Esophagus (tissue), 2 donors: ENCODE results near the gene GPC3. TPM values are rescaled to one million over a fixed set of nuclear protein-coding genes. Genes with fewer than 3 reads are reported as not detected.

Experiments used
- H3K27ac ChIP-seq, 2 donors: one replicate each; pipeline ENCODE4 v1.5.1; 2013; ENCODE audit warnings: low read depth in 2 of 2, mild to moderate bottlenecking in 2 of 2, inconsistent platforms in 1 of 2, low read length in 1 of 2, moderate library complexity in 1 of 2
- H3K27me3 ChIP-seq, 2 donors: one replicate each; pipeline ENCODE4 v1.6.1; 2013; ENCODE audit warnings: low read length in 2 of 2, control low read depth in 1 of 2, mild to moderate bottlenecking in 1 of 2; ENCODE audit not compliant: insufficient read depth in 2 of 2, control insufficient read depth in 1 of 2
- H3K36me3 ChIP-seq, 2 donors: one replicate each; pipeline ENCODE4 v1.6.1; 2013; ENCODE audit warnings: low read length in 1 of 2; ENCODE audit not compliant: control insufficient read depth in 2 of 2, insufficient read depth in 2 of 2
- H3K4me1 ChIP-seq, 2 donors: one replicate each; pipeline ENCODE4 v1.6.1; 2013; ENCODE audit warnings: low read length in 1 of 2; ENCODE audit not compliant: control insufficient read depth in 2 of 2, insufficient read depth in 2 of 2
- H3K4me3 ChIP-seq, 2 donors: one replicate each; pipeline ENCODE4 v1.5.1; 2013; ENCODE audit warnings: low read length in 2 of 2, mild to moderate bottlenecking in 2 of 2, low read depth in 1 of 2, moderate library complexity in 1 of 2
- H3K9me3 ChIP-seq, 2 donors: one replicate each; pipeline ENCODE4 v1.6.1; 2013; ENCODE audit warnings: mild to moderate bottlenecking in 2 of 2, low read depth in 1 of 2, low read length in 1 of 2, moderate library complexity in 1 of 2; ENCODE audit not compliant: control insufficient read depth in 2 of 2, insufficient read depth in 1 of 2
- WGBS, 2 donors: extraction: QIAGEN DNeasy Blood & Tissue Kit; methylation state at CpG; one replicate each; pipeline ENCODE4 v1.1.7; 2013; 5-methylcytosine and 5-hydroxymethylcytosine counted together
- polyA plus RNA-seq, 2 donors: library from polyadenylated mRNA; stranded (reverse); fragments of 200-250 nt; gene quantifications; one replicate each; pipeline ENCODE4 v1.2.3, GENCODE V29; 2013
- donor health status: healthy with polysubstance abuse.
- donor health status: Bipolar disorder and iron deficiency.

Gene GPC3
- polyA plus RNA-seq, 2 donors, result 0.10 to 0.39 TPM

DNA sequence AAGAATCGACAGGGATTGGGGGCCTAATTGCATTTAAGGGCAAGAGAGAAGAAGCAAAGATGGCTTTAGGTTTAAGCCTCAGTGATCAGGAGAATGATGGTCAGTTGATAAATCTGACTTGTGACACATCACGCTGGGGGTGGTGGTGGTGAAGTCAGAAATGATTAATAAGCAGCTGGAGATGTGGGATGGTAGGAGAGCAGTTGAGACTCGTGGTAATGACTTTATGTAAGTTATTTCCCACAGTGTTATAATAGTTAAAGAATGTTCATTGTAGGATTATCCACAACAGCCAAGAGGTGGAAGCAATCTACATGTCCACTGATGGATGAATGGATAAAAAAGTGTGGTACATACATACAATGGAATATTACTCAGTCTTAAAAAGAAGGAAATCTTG lies 391.2 kb downstream of the GPC3 start:
- no peak overlapping the region for H3K4me3 ChIP-seq
- peaks cover 0 to 2% of the 10 kb centered on the region in 2 donors for H3K27me3 ChIP-seq
- no peaks in the 10 kb centered on the region for H3K4me1 ChIP-seq
- no peaks in the 10 kb centered on the region for H3K9me3 ChIP-seq
- H3K36me3 ChIP-seq, result no peaks in the 10 kb centered on the region
- H3K27ac ChIP-seq, result no peak overlapping the region
- 68 to 80% methylated on average over 3 of the region's 3 CpGs for WGBS, 2 donors

DNA sequence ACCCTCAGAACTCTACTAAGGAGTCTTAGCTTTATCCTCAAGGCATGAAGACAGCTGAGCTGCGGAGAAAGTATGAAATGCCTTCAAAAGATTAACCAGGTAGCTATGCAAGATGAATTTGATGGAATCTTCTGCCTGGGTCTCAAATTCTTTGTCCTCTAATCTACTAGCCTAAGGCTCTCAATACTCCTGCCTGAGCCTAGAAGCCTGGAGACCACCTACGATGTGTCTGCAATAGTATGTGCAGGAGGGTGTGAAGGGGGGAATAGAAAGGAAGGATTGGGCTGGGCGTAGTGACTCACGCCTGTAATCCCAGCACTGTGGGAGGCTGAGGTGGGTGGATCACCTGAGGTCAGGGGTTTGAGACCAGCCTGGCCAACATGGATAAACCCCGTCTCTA lies 391.9 kb downstream of the GPC3 start:
- Histone ChIP-seq H3K27me3 (peaks cover 0 to 2% of the 10 kb centered on the region in 2 donors), H3K4me3 (no peak overlapping the region), H3K9me3 (no peaks in the 10 kb centered on the region), H3K27ac (no peak overlapping the region), H3K36me3 (no peaks in the 10 kb centered on the region), H3K4me1 (no peaks in the 10 kb centered on the region)
- WGBS, 2 donors, result 93 to 97% methylated on average over 5 of the region's 5 CpGs

DNA sequence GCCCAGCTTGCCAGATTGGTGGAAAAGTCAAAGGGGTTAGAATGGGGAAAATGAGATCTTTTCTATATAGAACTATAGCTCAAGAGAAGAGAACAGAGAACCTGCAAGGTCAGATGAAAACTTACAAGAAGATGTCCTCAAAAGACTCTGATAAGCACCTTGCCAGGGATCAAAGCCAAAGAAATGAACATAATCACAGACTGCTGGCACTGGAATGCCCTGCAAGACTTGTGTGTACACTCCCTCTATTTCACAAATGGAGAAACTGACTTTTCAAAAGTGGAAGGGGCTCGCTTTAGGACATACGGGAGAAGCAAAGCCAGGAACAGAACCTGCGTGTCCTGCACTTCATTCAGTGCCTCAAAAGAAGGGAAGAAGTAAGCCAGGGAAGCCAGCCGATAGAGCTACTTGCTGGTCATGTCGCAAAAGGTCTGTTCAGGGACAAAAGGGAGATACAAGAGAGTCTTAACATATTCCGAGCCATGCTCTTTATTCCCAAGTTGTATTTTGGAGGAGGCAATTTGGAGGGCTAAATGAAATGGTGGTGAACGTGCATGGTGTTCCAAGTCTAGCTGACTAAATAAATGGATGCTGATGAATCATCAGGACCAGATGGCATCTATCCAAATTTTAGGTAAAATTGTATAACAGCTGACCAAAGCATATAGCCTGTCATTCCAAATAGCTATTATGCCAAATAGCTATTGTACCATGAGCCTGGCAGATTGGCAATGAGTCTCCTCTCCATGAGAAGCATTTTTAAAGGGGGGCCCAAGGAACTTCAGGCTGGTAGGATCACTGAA lies 394.5 kb downstream of the GPC3 start:
- Histone ChIP-seq H3K27ac (no peak overlapping the region), H3K36me3 (no peaks in the 10 kb centered on the region), H3K4me3 (no peak overlapping the region), H3K4me1 (no peaks in the 10 kb centered on the region), H3K27me3 (peaks cover 0 to 2% of the 10 kb centered on the region in 2 donors), H3K9me3 (no peaks in the 10 kb centered on the region)
- 75 to 83% methylated on average over 7 of the region's 7 CpGs for WGBS, 2 donors

DNA sequence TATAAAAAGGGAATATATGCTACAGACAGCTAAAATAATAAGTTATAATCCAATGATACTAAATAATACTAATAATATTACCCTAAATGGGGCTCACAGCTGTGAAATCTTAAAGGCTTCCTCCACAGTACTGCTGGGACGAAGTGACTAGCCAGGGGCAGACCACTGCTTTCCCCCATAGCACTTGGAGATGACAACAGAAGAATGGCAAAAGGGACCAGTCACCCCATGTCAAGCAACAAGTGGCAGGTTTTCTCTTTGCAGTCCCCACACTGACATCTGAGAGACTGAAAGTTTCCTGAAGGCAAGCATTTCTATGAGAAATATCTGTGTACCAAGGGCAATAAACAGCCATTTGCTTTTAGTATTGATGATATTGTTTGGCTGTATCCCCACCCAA lies 396.6 kb downstream of the GPC3 start:
- peaks cover 0 to 2% of the 10 kb centered on the region in 2 donors for H3K4me1 ChIP-seq
- no peak overlapping the region for H3K27ac ChIP-seq
- H3K27me3 ChIP-seq, result peaks cover 0 to 9% of the 10 kb centered on the region in 2 donors
- no peaks in the 10 kb centered on the region for H3K9me3 ChIP-seq
- no peaks in the 10 kb centered on the region for H3K36me3 ChIP-seq
- no peak overlapping the region for H3K4me3 ChIP-seq
- WGBS, 2 donors, result 68 to 81% methylated on average over 1 of the region's 1 CpG

DNA sequence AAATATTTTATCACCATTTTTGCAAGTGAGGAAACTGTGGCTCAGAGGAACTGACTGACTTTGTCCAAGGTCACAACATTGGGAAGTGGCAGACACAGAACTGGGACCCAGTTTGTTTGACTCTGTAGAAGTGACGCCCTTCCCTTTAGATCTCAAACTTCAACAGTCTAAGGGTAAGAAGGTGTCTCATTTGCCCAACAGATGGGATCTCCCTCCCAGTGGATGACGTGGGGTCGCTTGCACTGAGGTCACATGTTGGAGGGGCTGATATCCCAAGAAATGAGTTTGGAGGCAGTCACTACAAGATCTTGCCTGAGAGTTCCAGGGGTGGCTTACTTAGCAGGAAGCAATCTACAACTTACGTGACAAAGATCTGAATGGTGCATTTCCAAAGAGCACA lies 397.6 kb downstream of the GPC3 start:
- Histone ChIP-seq H3K36me3 (no peaks in the 10 kb centered on the region), H3K4me1 (peaks cover 0 to 2% of the 10 kb centered on the region in 2 donors), H3K9me3 (no peaks in the 10 kb centered on the region), H3K27ac (no peak overlapping the region), H3K4me3 (no peak overlapping the region), H3K27me3 (peaks cover 0 to 9% of the 10 kb centered on the region in 2 donors)
- 66 to 90% methylated on average over 4 of the region's 4 CpGs for WGBS, 2 donors

DNA sequence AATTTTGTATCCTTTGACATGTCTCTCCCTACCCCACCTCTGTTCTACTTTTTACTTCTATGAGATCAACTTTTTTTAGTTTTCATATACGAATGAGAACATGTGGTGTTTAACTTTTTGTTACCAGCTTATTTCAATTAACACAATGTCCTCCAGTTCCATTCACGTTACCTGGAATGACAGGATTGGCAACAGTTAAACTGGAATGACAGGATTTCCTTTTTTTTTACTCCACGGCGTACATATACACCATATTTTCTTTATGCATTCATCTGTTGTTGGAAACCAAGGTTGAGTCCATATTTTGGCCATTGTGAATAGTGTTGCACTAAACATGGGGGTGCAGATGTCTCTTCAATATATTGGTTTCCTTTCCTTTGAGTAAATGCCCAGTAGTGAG lies 398.3 kb downstream of the GPC3 start:
- H3K4me3 ChIP-seq, result no peak overlapping the region
- no peak overlapping the region for H3K27ac ChIP-seq
- H3K4me1 ChIP-seq, result peaks cover 0 to 2% of the 10 kb centered on the region in 2 donors
- no peaks in the 10 kb centered on the region for H3K9me3 ChIP-seq
- no peaks in the 10 kb centered on the region for H3K36me3 ChIP-seq
- WGBS, 2 donors, result 53% methylated on average over 4 of the region's 4 CpGs
- H3K27me3 ChIP-seq, result peaks cover 0 to 9% of the 10 kb centered on the region in 2 donors

DNA sequence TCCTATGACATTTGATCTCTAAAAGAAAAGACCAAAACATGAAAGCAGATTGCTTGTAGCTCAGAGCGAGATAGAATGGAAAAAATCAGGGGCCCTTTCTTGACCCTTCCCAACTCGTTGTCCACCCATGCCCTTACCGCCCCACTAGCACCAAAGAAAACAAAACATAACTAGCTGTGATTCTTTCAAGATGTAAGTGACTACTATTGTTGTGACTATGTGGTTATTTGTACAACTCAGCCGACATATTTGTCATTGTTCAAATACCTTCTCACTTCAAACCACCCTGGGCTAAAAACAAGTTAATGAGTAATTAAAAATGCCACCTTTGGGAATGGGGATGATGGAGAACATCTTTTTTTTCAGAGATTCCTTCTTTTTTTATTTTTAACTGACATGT lies 399.0 kb downstream of the GPC3 start:
- H3K27me3 ChIP-seq, result peaks cover 0 to 9% of the 10 kb centered on the region in 2 donors
- no peak overlapping the region for H3K27ac ChIP-seq
- no peak overlapping the region for H3K4me3 ChIP-seq
- no peaks in the 10 kb centered on the region for H3K9me3 ChIP-seq
- H3K36me3 ChIP-seq, result no peaks in the 10 kb centered on the region
- 63 to 86% methylated on average over 4 of the region's 4 CpGs for WGBS, 2 donors
- H3K4me1 ChIP-seq, result peaks cover 0 to 2% of the 10 kb centered on the region in 2 donors

DNA sequence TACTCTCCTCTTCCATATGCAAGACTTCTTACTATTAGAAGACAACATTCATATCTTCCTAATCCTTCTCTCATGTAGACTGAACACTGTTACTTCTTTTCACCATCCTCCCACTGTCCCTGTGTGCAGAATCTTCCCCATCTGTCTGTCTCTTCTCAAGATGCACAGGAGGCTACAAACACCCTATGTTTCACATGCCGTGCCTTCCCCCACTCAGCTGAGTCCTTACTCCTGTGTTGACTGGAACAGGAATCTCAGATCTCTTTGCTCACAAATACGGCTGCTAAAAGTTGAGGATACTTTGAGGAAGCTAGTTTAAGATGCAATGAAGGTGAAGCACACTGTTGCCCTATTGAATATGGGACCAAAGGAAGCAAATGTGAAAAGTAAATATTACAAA lies 401.6 kb downstream of the GPC3 start:
- Histone ChIP-seq H3K27ac (no peak overlapping the region), H3K4me3 (no peak overlapping the region), H3K4me1 (peaks cover 0 to 2% of the 10 kb centered on the region in 2 donors), H3K9me3 (no peaks in the 10 kb centered on the region), H3K27me3 (peaks cover 0 to 9% of the 10 kb centered on the region in 2 donors), H3K36me3 (no peaks in the 10 kb centered on the region)
- 85 to 88% methylated on average over 2 of the region's 2 CpGs for WGBS, 2 donors

DNA sequence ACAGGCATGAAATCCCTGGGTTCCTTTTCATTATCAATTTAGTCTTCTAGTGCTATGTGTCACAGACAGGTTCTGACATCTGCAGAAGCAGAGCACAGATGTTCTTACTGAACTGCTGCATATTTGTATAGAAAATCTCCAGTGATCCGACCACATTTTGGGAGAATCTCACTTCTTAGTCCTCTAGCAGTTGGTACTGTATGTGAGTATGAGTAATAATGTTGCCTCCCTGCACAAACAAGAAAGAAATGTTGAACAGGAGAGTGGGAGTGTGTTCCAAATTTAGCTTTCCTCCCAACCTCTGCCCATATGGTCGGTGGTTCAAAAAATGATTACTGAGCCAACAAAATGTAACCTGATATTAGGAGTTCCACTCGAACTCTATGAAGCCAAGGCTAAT lies 404.8 kb downstream of the GPC3 start:
- 27 to 44% methylated on average over 3 of the region's 3 CpGs for WGBS, 2 donors
- H3K4me3 ChIP-seq, result no peak overlapping the region
- peaks cover 0 to 7% of the 10 kb centered on the region in 2 donors for H3K27me3 ChIP-seq

DNA sequence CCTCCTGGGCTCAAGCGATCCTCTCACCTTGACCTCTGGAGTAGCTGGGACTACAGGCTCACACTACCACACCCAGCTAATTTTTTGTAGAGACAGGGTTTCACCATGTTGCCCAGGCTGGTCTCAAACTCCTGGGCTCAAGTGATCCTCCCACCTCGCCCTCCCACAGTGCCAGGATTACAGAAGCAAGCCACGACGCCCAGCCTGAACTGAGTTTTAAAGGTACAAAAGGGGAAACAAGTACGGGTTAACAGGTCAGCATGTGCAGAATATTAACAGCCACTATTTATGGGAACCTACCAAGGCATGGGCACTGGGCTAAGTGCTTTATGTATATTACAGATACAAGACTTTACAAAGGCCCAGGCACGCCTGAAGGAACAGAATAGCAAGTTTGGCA lies 405.8 kb downstream of the GPC3 start:
- Histone ChIP-seq H3K27me3 (no peaks in the 10 kb centered on the region), H3K4me1 (no peaks in the 10 kb centered on the region), H3K36me3 (no peaks in the 10 kb centered on the region), H3K4me3 (no peak overlapping the region), H3K27ac (no peak overlapping the region), H3K9me3 (no peaks in the 10 kb centered on the region)
- 81 to 88% methylated on average over 6 of the region's 6 CpGs for WGBS, 2 donors

More for the DNA sequence above, 404.8 kb downstream of the GPC3 start:
- Histone ChIP-seq H3K9me3 (no peaks in the 10 kb centered on the region), H3K4me1 (peaks cover 0 to 2% of the 10 kb centered on the region in 2 donors), H3K36me3 (no peaks in the 10 kb centered on the region), H3K27ac (no peak overlapping the region)
